HG02885 (cell line): ENCODE measurements around the gene SLC35F4.

Experiments
- ATAC-seq: cut with Tn5 transposase; IDR thresholded peaks from one replicate; pipeline ENCODE4 v1.9.1; 2021; ENCODE audit warnings: mild to moderate bottlenecking; ENCODE audit not compliant: unreplicated experiment, poor library complexity

The SLC35F4 gene

DNA sequence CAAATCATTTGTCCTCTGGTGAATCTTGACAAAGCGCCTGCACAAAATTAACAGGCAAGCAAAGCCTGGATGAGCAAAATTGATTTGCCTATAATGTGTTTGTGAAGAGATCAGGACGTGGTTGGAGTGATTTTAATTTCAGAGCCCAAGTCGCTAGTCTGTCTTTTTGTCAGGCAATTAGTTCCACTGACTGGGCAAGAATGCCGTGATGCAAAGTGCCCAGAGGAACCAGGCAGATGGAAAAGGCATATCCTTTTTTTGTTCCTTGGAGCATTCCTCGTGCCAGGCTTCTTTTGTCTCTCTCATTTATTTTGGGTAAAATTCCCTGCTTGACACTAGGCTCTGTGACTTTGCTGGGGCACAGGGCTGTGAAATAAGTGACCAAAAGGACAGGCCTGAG lies 306.3 kb downstream of the SLC35F4 start:
- ATAC-seq: no peak

GRCh38 chr14:57549765-57550420 lies 316.0 kb downstream of the SLC35F4 start:
- ATAC-seq: no peak

- no peak for ATAC-seq
Observed at GRCh38 chr14:57549016-57549564, 316.8 kb downstream of the SLC35F4 start.

DNA sequence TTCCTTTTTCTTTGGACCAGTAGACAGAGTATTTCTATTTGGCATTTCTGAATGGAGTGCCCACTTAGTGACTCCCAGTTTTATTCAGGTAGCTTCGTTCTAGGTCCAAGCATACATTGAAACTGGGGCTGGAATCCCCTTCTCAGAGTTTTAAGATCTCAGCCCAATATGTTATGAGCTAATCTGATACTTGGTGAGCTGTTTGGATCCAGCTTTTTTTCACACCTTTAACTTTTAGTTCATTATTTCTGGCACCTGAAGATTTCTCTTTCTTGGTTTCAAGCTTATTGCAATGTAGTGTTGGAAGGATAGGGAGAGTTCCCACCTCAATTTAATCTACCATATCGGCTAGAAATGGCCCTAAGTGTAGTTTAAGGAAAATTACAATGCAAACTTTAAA lies 318.8 kb downstream of the SLC35F4 start:
- no peak for ATAC-seq

DNA sequence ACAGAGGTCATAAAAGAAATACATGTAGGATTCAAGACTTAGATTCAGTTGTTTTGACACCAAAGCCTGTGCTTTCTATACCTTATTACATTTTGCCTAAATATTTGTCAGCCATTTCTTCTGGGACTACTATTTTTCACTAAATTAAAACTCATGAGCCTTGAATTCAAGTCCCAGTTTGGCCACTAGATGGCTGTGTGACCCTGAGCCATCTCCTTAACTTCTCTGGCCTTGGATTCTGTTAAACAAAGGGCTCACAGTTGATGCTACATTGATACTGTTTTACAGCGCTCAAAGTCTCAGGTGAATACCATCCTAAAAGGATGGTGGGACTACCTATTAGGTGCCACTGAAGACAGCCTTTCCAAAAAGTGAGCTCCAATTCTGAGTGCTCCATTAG lies 332.7 kb downstream of the SLC35F4 start:
- no peak for ATAC-seq

DNA sequence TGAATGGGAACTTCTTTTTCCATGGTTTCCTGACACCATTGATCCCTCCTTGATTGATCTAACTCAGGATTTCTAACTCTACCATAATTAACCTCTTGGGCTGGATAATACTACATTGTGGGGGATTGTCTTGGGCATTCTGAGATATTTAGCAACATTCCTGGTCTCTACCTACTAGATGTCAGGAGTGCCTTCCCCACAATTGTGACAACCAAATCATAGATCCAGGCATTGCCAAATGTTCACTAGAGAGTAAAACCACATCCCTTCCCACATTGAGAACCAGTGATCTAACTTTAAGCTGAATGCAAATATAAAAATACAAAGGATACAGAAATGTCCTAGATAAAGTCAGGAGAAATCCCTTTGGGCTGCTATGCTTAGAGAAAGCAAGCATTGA lies 335.3 kb downstream of the SLC35F4 start:
- no peak for ATAC-seq

GRCh38 chr14:57526942-57527341 lies 338.9 kb downstream of the SLC35F4 start:
- ATAC-seq: no peak

- no peak for ATAC-seq
Observed at GRCh38 chr14:57519043-57519442, 346.8 kb downstream of the SLC35F4 start.
